Skeletal muscle tissue (tissue), 4 donors: ENCODE data around the gene NRG3. TPM values are rescaled to one million over a fixed set of nuclear protein-coding genes. Genes with fewer than 3 reads are reported as not detected.

ENCODE experiments used
- H3K27ac ChIP-seq: one replicate; pipeline ENCODE4 v1.7.0; 2013; ENCODE audit warnings: mild to moderate bottlenecking, low read depth, low read length, inconsistent platforms
- H3K27me3 ChIP-seq, 3 donors: one replicate each; pipeline ENCODE4 v1.7.0; 2013; ENCODE audit warnings: low read length in 3 of 3; ENCODE audit not compliant: control insufficient read depth in 3 of 3, insufficient read depth in 3 of 3
- H3K36me3 ChIP-seq, 3 donors: one replicate each; pipeline ENCODE4 v1.7.0; 2013; ENCODE audit warnings: low read length in 3 of 3; ENCODE audit not compliant: control insufficient read depth in 3 of 3, insufficient read depth in 3 of 3
- H3K4me1 ChIP-seq, 3 donors: one replicate each; pipeline ENCODE4 v1.7.0; 2013; ENCODE audit warnings: low read length in 3 of 3, mild to moderate bottlenecking in 3 of 3; ENCODE audit not compliant: control insufficient read depth in 3 of 3, insufficient read depth in 3 of 3
- H3K4me3 ChIP-seq, 3 donors: one replicate each; pipeline ENCODE4 v1.7.0; 2013; ENCODE audit warnings: low read length in 3 of 3
- H3K9ac ChIP-seq, 3 donors: one replicate each; pipeline ENCODE4 v1.7.0; 2013; ENCODE audit warnings: low read length in 3 of 3, mild to moderate bottlenecking in 3 of 3, moderate library complexity in 2 of 3, low read depth in 1 of 3
- H3K9me3 ChIP-seq, 3 donors: one replicate each; pipeline ENCODE4 v1.7.0; 2013; ENCODE audit warnings: low read length in 3 of 3; ENCODE audit not compliant: control insufficient read depth in 3 of 3
- total RNA-seq: library from RNA; depleted of rRNA; stranded (reverse); fragments of >200 nt; gene quantifications from one replicate; pipeline ENCODE4 v1.2.3, GENCODE V29; 2014
- donor health status: Osteomylitis.

NRG3 gene
- total RNA-seq, 1 donor from 2014 or later, result not detected

- no peaks in the 10 kb centered on the region for H3K4me1 ChIP-seq
Observed at GRCh38 chr10:82796510-82796909, 921.5 kb downstream of the NRG3 start.

GRCh38 chr10:82801289-82801688 is 926.3 kb downstream of the NRG3 start:
- no peak overlapping the region for H3K9ac ChIP-seq
- H3K27me3 ChIP-seq, result no peaks in the 10 kb centered on the region
- no peaks in the 10 kb centered on the region for H3K9me3 ChIP-seq
- no peaks in the 10 kb centered on the region for H3K4me1 ChIP-seq
- H3K4me3 ChIP-seq, result no peak overlapping the region
- no peak overlapping the region for H3K27ac ChIP-seq
- no peaks in the 10 kb centered on the region for H3K36me3 ChIP-seq

More at GRCh38 chr10:82796510-82796909, 921.5 kb downstream of the NRG3 start:
- H3K27me3 ChIP-seq, result no peaks in the 10 kb centered on the region
- H3K36me3 ChIP-seq, result no peaks in the 10 kb centered on the region
- no peak overlapping the region for H3K9ac ChIP-seq
- H3K27ac ChIP-seq, result no peak overlapping the region
- H3K9me3 ChIP-seq, result no peaks in the 10 kb centered on the region
- no peak overlapping the region for H3K4me3 ChIP-seq

- no peak overlapping the region for H3K27ac ChIP-seq
- no peaks in the 10 kb centered on the region for H3K9me3 ChIP-seq
- H3K27me3 ChIP-seq, result no peaks in the 10 kb centered on the region
- H3K4me3 ChIP-seq, result no peak overlapping the region
- H3K36me3 ChIP-seq, result no peaks in the 10 kb centered on the region
- H3K4me1 ChIP-seq, result no peaks in the 10 kb centered on the region
- H3K9ac ChIP-seq, result no peak overlapping the region
Observed at GRCh38 chr10:82811621-82812020, 936.6 kb downstream of the NRG3 start.

- Histone ChIP-seq H3K9ac (no peak overlapping the region), H3K27me3 (no peaks in the 10 kb centered on the region), H3K27ac (no peak overlapping the region), H3K4me1 (no peaks in the 10 kb centered on the region), H3K9me3 (no peaks in the 10 kb centered on the region), H3K4me3 (no peak overlapping the region), H3K36me3 (no peaks in the 10 kb centered on the region)
Observed at GRCh38 chr10:82813856-82814255, 938.9 kb downstream of the NRG3 start.

- Histone ChIP-seq H3K9ac (no peak overlapping the region), H3K27ac (no peak overlapping the region), H3K9me3 (no peaks in the 10 kb centered on the region), H3K36me3 (no peaks in the 10 kb centered on the region), H3K4me1 (no peaks in the 10 kb centered on the region), H3K4me3 (no peak overlapping the region), H3K27me3 (no peaks in the 10 kb centered on the region)
Observed at GRCh38 chr10:82814635-82815034, 939.6 kb downstream of the NRG3 start.

- no peaks in the 10 kb centered on the region for H3K27me3 ChIP-seq
- no peak overlapping the region for H3K9ac ChIP-seq
- no peaks in the 10 kb centered on the region for H3K36me3 ChIP-seq
- no peaks in the 10 kb centered on the region for H3K4me1 ChIP-seq
- no peak overlapping the region for H3K4me3 ChIP-seq
- H3K9me3 ChIP-seq, result no peaks in the 10 kb centered on the region
- no peak overlapping the region for H3K27ac ChIP-seq
Observed at GRCh38 chr10:82815680-82816079, 940.7 kb downstream of the NRG3 start.

GRCh38 chr10:82817676-82818422 is 942.9 kb downstream of the NRG3 start:
- Histone ChIP-seq H3K27ac (no peak overlapping the region), H3K27me3 (no peaks in the 10 kb centered on the region)

GRCh38 chr10:82821043-82821442 is 946.0 kb downstream of the NRG3 start:
- Histone ChIP-seq H3K27me3 (no peaks in the 10 kb centered on the region), H3K9ac (no peak overlapping the region), H3K36me3 (no peaks in the 10 kb centered on the region), H3K27ac (no peak overlapping the region), H3K4me1 (no peaks in the 10 kb centered on the region), H3K9me3 (no peaks in the 10 kb centered on the region), H3K4me3 (no peak overlapping the region)

More at GRCh38 chr10:82817676-82818422, 942.9 kb downstream of the NRG3 start:
- Histone ChIP-seq H3K4me3 (no peak overlapping the region), H3K36me3 (no peaks in the 10 kb centered on the region), H3K9me3 (no peaks in the 10 kb centered on the region), H3K9ac (no peak overlapping the region), H3K4me1 (no peaks in the 10 kb centered on the region)

- Histone ChIP-seq H3K27ac (no peak overlapping the region), H3K4me1 (no peaks in the 10 kb centered on the region)
Observed at GRCh38 chr10:82826132-82826531, 951.1 kb downstream of the NRG3 start.

GRCh38 chr10:82827901-82828300 is 952.9 kb downstream of the NRG3 start:
- Histone ChIP-seq H3K4me1 (no peaks in the 10 kb centered on the region), H3K9me3 (no peaks in the 10 kb centered on the region), H3K9ac (no peak overlapping the region), H3K36me3 (no peaks in the 10 kb centered on the region), H3K27me3 (no peaks in the 10 kb centered on the region), H3K4me3 (no peak overlapping the region), H3K27ac (no peak overlapping the region)

More at GRCh38 chr10:82826132-82826531, 951.1 kb downstream of the NRG3 start:
- Histone ChIP-seq H3K9ac (no peak overlapping the region), H3K27me3 (no peaks in the 10 kb centered on the region), H3K9me3 (no peaks in the 10 kb centered on the region), H3K4me3 (no peak overlapping the region), H3K36me3 (no peaks in the 10 kb centered on the region)
